Measurements from ENCODE around the gene OTOP2.

GRCh38 chr17:74917430-74917829 lies 6.6 kb upstream of the OTOP2 start:
- TF ChIP-seq CTCF (conservative IDR thresholded peaks at IDR 0.05; ENCODE audit: low read length) (no peak), EZH2phosphoT487 (IDR thresholded peaks at IDR 0.05; ENCODE audit: borderline replicate concordance, low read depth, low read length) (no peak)
